GM12801 (cell line): ENCODE data around the gene NAB2.

Experiments used
- TF ChIP-seq, protein P1 (sequence below): IDR thresholded peaks from one replicate; pipeline ENCODE4 v1.5.1; 2011; ENCODE audit warnings: control low read depth; ENCODE audit not compliant: insufficient read length; ENCODE audit errors: extremely low read depth

Gene NAB2

DNA sequence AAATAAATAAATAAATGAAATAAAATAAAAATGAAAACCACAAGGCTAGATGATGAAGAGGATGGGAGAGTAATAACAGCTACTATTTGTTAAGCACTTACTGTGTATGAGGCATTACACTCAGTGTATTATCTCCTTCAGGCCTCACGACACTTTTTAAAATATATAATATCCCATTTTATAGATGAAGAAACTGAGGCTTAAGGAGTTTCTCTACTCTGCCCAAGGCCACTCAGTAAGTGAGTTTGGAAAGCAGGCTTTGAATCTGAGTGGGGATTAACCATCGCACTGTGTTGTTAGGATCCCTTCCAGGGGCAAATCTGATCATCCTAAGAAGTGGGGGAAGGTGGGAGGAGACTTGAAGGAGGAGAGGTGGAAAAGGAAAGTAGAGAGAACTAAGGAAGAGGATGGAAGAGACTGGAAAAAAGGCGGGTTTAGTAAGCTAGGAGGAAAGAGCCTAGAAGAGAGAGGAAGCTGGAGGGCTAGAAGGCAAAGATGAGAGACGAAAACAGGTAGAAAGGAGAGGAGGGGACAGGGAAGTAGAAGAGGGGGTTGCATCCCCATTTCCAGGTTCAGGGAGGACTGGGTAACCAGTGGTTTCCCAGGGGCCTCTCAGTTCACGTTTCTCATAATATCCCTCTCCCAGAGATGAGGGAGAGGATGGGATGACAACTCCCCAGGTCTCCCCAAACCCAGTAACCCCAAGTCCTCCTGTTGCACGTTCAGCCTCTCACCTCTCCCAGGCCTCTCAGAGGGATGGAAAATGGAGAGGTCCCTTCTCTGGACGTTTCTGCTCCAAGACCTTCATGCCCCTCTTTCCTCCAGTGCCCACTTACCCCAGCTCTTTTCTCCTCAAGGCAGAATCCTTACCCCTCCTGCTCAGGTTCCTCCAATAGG is 20.5 kb downstream of the NAB2 start:
- TF ChIP-seq, protein P1, sequence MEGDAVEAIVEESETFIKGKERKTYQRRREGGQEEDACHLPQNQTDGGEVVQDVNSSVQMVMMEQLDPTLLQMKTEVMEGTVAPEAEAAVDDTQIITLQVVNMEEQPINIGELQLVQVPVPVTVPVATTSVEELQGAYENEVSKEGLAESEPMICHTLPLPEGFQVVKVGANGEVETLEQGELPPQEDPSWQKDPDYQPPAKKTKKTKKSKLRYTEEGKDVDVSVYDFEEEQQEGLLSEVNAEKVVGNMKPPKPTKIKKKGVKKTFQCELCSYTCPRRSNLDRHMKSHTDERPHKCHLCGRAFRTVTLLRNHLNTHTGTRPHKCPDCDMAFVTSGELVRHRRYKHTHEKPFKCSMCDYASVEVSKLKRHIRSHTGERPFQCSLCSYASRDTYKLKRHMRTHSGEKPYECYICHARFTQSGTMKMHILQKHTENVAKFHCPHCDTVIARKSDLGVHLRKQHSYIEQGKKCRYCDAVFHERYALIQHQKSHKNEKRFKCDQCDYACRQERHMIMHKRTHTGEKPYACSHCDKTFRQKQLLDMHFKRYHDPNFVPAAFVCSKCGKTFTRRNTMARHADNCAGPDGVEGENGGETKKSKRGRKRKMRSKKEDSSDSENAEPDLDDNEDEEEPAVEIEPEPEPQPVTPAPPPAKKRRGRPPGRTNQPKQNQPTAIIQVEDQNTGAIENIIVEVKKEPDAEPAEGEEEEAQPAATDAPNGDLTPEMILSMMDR = no peak

DNA sequence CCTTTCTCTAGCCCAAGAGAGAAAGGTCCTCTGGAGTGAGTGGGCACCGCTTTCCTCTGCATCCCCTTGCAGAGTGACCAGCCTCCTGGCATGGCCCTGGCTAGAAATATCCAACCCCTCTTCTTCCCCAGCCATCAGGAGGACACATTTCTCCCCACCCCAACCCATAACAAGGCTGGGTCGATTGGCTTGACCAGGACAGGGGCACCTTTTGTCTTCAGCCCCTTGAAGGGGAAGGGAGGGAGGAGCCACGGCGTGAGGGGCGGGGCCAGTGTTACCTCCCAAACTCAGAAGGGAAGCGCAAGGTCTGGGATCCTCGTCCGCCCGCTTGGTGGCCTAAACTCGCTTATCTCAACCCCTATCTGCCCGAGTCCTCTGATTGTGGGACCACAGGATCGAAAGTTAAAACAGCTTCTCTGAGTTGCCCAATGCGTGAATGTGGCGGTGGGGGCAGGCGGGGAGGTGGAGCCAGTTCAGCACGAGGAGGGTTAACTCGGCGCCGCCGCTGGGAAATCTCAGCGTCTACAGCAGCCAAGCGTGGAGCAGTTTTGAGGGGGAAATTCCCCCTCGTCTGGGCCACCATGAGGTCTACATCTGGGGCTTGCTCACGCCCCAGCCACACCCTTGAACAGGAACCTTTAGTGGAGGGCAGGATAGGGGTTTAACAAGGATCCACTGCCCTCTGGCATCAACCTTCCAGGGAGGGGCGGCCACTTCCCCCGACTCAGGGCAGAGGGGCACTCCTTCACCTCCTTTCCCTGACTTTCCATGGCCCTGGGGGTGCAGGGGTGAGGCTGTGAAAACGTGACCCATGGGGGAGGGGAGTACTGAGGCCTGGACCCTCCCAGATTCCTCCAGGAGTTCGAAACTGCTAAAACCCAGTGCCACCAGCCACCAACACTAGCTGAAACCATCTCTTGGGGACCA is 21.5 kb downstream of the NAB2 start:
- TF ChIP-seq, protein P1 = no peak

DNA sequence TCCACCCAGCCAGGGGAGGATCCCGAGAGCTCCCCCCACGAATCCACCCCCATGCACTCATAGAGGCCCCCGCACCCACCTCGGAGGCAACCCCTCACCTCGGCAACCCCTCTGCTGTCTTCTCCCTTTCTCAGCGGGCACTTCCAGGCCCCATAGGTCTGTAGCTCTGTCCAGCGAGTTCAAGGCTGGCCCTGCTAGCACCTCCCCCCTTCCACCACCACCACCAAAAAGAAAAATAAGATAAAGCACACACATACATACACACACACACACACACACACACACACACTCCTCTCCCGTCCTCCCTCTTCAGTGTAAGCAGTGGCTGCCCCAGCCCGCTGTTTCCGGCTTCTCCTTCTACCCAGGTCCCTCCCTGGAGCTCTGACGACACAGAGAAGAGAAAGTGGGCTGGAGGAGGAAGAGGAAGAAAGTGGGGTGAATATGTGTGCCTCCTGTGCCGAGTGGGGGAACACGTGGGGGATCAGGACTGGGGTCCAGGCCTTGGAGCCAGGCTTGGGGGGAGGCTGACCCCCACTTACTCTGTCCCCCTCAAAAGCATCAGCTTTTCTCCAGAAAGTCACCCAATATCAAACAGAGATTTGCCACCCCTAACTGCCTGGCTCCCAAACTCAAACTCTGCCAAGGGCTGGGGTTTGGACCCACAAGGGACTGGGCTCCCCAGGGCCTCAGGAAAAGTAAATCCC is 22.3 kb downstream of the NAB2 start, which contains the start of gene STAT6:
Gene STAT6 (minus strand): TSS at position 332 of the 704 bp plus-strand sequence. CDS start 3,084 bp downstream, outside the sequence.
- TF ChIP-seq, protein P1 = no peak

DNA sequence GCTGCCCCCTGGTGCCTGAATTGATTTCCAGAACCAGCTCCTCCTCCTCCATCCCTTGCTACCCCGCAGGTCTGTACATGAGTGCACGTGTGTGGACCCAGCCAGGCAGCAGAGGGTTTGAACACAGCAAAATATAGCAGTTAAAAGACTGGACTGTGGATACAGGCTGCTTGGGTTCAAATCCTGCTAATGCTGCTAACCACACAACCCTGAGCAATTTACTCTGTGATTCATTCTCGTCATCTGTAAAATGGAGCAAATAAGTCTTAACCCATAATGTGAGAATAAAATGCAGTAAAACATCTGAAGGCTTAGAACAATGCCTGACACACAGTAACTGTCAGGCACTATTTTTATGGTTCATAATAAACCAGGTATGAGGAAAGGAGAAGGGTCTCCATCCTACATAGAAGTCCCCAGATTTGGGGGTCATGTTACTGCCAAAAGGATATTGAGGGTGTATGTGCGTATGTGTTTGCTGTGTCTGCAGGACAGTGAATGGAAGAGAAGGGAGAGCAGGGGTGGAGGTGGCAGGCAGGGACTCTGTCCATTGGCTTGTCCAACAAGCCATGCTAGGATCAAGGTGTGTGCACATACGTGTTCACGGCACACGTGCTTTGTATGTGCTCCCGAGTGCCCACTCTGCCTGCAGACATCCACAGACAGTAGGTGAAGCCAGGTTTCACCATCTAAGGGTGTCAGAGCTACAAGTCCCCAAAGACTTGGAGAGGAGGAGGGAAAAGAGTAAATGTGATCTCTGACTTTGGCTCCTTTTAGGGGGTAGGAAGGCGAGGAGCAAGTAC is 23.8 kb downstream of the NAB2 start:
- TF ChIP-seq, protein P1 = no peak

DNA sequence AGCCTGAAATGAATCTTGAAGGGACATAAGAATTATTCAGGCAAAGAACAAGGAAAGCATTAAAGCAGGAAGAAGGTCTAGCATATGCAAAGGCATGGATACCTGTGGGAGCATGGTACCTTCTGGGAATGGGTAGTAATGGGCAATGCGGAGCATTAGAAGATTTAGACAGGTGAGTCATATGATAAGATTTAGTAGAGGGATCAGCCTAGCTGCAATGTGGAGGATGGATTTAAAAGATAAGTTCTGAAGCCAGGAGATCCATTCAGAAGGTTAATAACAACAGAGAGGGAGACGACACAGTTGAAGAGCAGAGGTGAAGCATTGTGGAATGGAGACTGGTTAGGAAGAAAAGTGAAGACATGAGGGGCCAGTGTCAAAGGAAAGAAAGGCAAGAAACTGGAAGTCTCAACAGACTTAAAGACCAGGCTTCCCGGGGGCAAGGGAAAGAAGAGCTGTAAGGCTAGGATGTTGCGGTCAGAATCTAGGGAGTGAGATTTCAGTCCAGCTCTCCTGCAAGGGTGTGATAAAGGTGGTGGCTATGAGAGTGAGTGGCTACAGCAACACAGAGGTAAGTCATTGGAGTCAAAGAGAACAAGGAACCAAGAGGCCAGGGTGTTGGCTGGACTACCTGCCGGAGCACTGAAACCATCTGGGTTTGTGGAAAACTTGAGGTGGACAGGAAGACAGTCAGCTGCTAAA is 27.8 kb downstream of the NAB2 start:
- TF ChIP-seq, protein P1 = no peak

DNA sequence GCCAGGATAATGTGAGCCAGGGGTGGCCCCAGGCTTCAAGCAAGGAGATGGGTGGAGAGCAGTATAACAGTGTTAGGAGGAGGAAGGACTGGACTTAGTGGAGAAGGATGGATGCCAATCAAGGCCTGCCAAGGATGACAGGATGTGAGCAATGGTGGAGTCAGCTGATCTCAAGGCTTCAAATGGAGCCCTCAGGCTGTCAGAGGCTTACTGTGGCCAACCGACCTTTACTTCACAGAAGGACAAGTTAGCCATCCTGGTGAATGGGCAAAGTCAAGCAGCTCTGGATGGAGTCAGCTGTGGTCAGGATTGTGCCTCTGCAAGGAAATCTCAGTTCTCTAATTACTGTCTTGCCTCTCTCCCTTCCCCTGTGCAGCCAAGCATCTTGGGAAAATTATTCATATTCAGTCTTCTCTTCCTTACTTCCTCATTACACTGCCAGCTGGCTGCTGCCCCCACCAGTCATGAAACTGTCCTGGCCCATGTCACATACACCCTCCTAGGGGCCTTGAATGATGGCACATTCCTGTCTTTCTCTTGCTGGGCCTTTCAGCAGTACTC is 29.9 kb downstream of the NAB2 start:
- TF ChIP-seq, protein P1 = no peak
